HCT116 (cell line): Measurements from ENCODE around the gene CCDC179. TPM values are rescaled to one million over a fixed set of nuclear protein-coding genes. Genes with fewer than 3 reads are reported as not detected.

Experiments
- ATAC-seq: fragments of 200-7000 bp; cut with Tn5 transposase; 2 replicates; pipeline ENCODE4 v1.9.1; 2020; ENCODE audit warnings: mild to moderate bottlenecking, moderate library complexity
- BruUV-seq: library from RNA; stranded (reverse); fragments of 400-500 nt; replicated peaks from 2 replicates; lab custom pipeline; 2021; lab: Mats Ljungman, UMichigan
- CTCF ChIA-PET: fragments of 300-600 bp; sonication (Branson Sonifier 250); formaldehyde crosslinking; loops from one replicate; lab custom pipeline; 2021; ENCODE audit warnings: antibody characterized with exemption; lab: Charles Lee
- POLR2A ChIA-PET: fragments of 300-600, 350-600 bp; sonication (Branson Sonifier 250); formaldehyde crosslinking; loops from one replicate; lab custom pipeline; 2021; ENCODE audit warnings: antibody characterized with exemption; lab: Charles Lee
- RAD21 ChIA-PET, 2 experiments: fragments of 300-600 bp; sonication (Branson Sonifier 250); formaldehyde crosslinking; loops; one replicate each; lab custom pipeline; 2023; ENCODE audit warnings: low total read pairs in 2 of 2; ENCODE audit not compliant: uncharacterized antibody in 2 of 2, unreplicated experiment in 2 of 2, low non-redundant PET in 1 of 2; lab: Charles Lee
- DNase-seq: peaks from one replicate; pipeline ENCODE4 v3.0.0-alpha.2; 2010; ENCODE audit warnings: low read depth, low spot score
- H2AFZ ChIP-seq: fragments of 200-600 bp; shearing (Covaris generic), sonication (generic); 2 replicates; pipeline ENCODE4 v1.6.1; 2017; ENCODE audit warnings: low read depth, mixed run types, mixed read lengths, antibody characterized with exemption, low read length; ENCODE audit not compliant: poor library complexity, severe bottlenecking
- H3K27ac ChIP-seq: 2 replicates; pipeline ENCODE4 v1.5.1; 2012; ENCODE audit warnings: low read depth, low read length
- H3K27me3 ChIP-seq: fragments of 200-600 bp; sonication (generic); 2 replicates; pipeline ENCODE4 v1.6.1; 2016; ENCODE audit warnings: mixed run types, low read length, mixed read lengths; ENCODE audit not compliant: insufficient read depth
- H3K36me3 ChIP-seq, 2 experiments: fragments of 200-500 bp in 1 of 2; fragments of 200-600 bp in 1 of 2; sonication (Bioruptor generic) in 1 of 2; sonication (generic) in 1 of 2; 2 replicates each; pipeline versions ENCODE4 v1.5.1 to v1.6.1; 2014 to 2016; ENCODE audit warnings: low read length in 2 of 2, inconsistent platforms in 1 of 2, mixed read lengths in 1 of 2, mixed run types in 1 of 2; ENCODE audit not compliant: insufficient read depth in 2 of 2, control insufficient read depth in 1 of 2
- H3K4me1 ChIP-seq, 2 experiments: fragments of 200-600 bp in 1 of 2; sonication (generic) in 1 of 2; 2 replicates each; pipeline versions ENCODE4 v1.5.1 to v1.6.1; 2012 to 2017; ENCODE audit warnings: low read length in 2 of 2, inconsistent platforms in 1 of 2, mild to moderate bottlenecking in 1 of 2, mixed read lengths in 1 of 2, mixed run types in 1 of 2, moderate library complexity in 1 of 2; ENCODE audit not compliant: insufficient read depth in 2 of 2, control insufficient read depth in 1 of 2
- H3K4me2 ChIP-seq: fragments of 200-600 bp; sonication (generic); 2 replicates; pipeline ENCODE4 v1.6.1; 2017; ENCODE audit warnings: mixed run types, low read length, mixed read lengths
- H3K4me3 ChIP-seq, 2 experiments: fragments of 200-600 bp in 1 of 2; sonication (generic) in 1 of 2; replicated peaks in 1 of 2; 2 replicates each; pipeline ENCODE4 v1.5.1; 2011 to 2016; ENCODE audit warnings: low read length in 2 of 2, control low read depth in 1 of 2, low read depth in 1 of 2, mild to moderate bottlenecking in 1 of 2, mixed read lengths in 1 of 2, mixed run types in 1 of 2
- H3K79me2 ChIP-seq: fragments of 200-600 bp; sonication (generic); 2 replicates; pipeline ENCODE4 v1.6.1; 2017; ENCODE audit warnings: mild to moderate bottlenecking, mixed run types, low read length, moderate library complexity, mixed read lengths; ENCODE audit not compliant: insufficient read depth
- H3K9ac ChIP-seq: fragments of 200-600 bp; sonication (generic); 2 replicates; pipeline ENCODE4 v1.6.1; 2016; ENCODE audit warnings: low read length, mixed read lengths
- H3K9me2 ChIP-seq: fragments of 200-600 bp; sonication (generic), shearing (Covaris generic); 2 replicates; pipeline ENCODE4 v1.6.1; 2017; ENCODE audit warnings: mixed run types, mild to moderate bottlenecking, moderate library complexity; ENCODE audit not compliant: insufficient read depth
- H3K9me3 ChIP-seq, 2 experiments: fragments of 200-500 bp in 1 of 2; fragments of 200-600 bp in 1 of 2; sonication (Bioruptor generic) in 1 of 2; sonication (generic) in 1 of 2; 2 replicates each; pipeline ENCODE4 v1.6.1; 2014 to 2017; ENCODE audit warnings: low read length in 2 of 2, mixed read lengths in 2 of 2, inconsistent platforms in 1 of 2, low read depth in 1 of 2, mild to moderate bottlenecking in 1 of 2, mixed run types in 1 of 2, moderate library complexity in 1 of 2; ENCODE audit not compliant: control insufficient read depth in 1 of 2, insufficient read depth in 1 of 2
- H4K20me1 ChIP-seq: fragments of 200-600 bp; sonication (generic), shearing (Covaris generic); 2 replicates; pipeline ENCODE4 v1.6.1; 2017; ENCODE audit warnings: mixed run types, mild to moderate bottlenecking, moderate library complexity; ENCODE audit not compliant: insufficient read depth
- EGR1 ChIP-seq: IDR thresholded peaks from 2 replicates; pipeline ENCODE4 v1.6.1; 2012; ENCODE audit warnings: low read depth
- EZH2 ChIP-seq: fragments of 200-600 bp; sonication (generic); IDR thresholded peaks from 2 replicates; pipeline ENCODE4 v1.6.1; 2017; ENCODE audit warnings: antibody characterized with exemption, mixed run types
- FOSL1 ChIP-seq: IDR thresholded peaks from 2 replicates; pipeline ENCODE4 v1.6.1; 2012; ENCODE audit warnings: low read depth
- POLR2A ChIP-seq: IDR thresholded peaks from 2 replicates; pipeline ENCODE4 v1.7.0; 2011; ENCODE audit warnings: borderline replicate concordance; ENCODE audit not compliant: insufficient read depth, insufficient read length; ENCODE audit errors: extremely low read depth
- POLR2AphosphoS5 ChIP-seq: IDR thresholded peaks from 2 replicates; pipeline ENCODE4 v1.6.1; 2011; ENCODE audit warnings: mild to moderate bottlenecking, low read depth, low read length, moderate library complexity
- RAD21 ChIP-seq: IDR thresholded peaks from 2 replicates; pipeline ENCODE4 v1.6.1; 2012; ENCODE audit warnings: low read depth, mild to moderate bottlenecking
- SP1 ChIP-seq: IDR thresholded peaks from 2 replicates; pipeline ENCODE4 v1.6.1; 2012; ENCODE audit warnings: low read depth
- TCF7L2 ChIP-seq: IDR thresholded peaks from 2 replicates; pipeline ENCODE4 v1.7.0; 2011; ENCODE audit warnings: borderline replicate concordance, inconsistent platforms; ENCODE audit not compliant: insufficient read depth, insufficient read length; ENCODE audit errors: extremely low read depth
- YY1 ChIP-seq: IDR thresholded peaks from 2 replicates; pipeline ENCODE4 v1.6.1; 2011; ENCODE audit warnings: low read length, low read depth, moderate library complexity, mild to moderate bottlenecking; ENCODE audit not compliant: insufficient replicate concordance; ENCODE audit errors: extremely low read depth
- ZFX ChIP-seq: fragments of 450-650 bp; IDR thresholded peaks from 2 replicates; pipeline ENCODE4 v1.6.1; 2017
- ZNF274 ChIP-seq: fragments of 200-500 bp; sonication (Bioruptor generic); IDR thresholded peaks from 2 replicates; pipeline ENCODE4 v1.6.1; 2014; ENCODE audit warnings: mild to moderate bottlenecking, low read depth, low read length, inconsistent platforms
- intact Hi-C: fragments of 100-400 bp; cut with micrococcal nuclease; formaldehyde crosslinking; loops from 2 replicates; pipeline ENCODE4 v1.10.0; 2022
- total RNA-seq: library from RNA; stranded (reverse); gene quantifications from one replicate; pipeline ENCODE4 v1.2.1, GENCODE V29; 2021; ENCODE audit not compliant: unreplicated experiment
- TF ChIP-seq, protein P1 (sequence below): IDR thresholded peaks from 2 replicates; pipeline ENCODE4 v1.6.1; 2012
- TF ChIP-seq, protein P2 (sequence below): IDR thresholded peaks from 2 replicates; pipeline ENCODE4 v1.6.1; 2012; ENCODE audit warnings: low read depth
- TF ChIP-seq, protein P3 (sequence below): IDR thresholded peaks from 2 replicates; pipeline ENCODE4 v1.6.1; 2011; ENCODE audit warnings: mild to moderate bottlenecking, low read length, moderate library complexity; ENCODE audit not compliant: insufficient replicate concordance; ENCODE audit errors: extremely low read depth
- TF ChIP-seq, protein P4 (sequence below), 3 experiments: fragments of 200-600 bp in 1 of 3; sonication (generic) in 1 of 3; IDR thresholded peaks in 2 of 3; conservative IDR thresholded peaks in 1 of 3; 2 replicates each; pipeline ENCODE4 v1.5.1; 2012 to 2017; ENCODE audit warnings: low read depth in 2 of 3, low read length in 2 of 3, antibody characterized with exemption in 1 of 3, borderline replicate concordance in 1 of 3, control low read depth in 1 of 3, mild to moderate bottlenecking in 1 of 3, mixed read lengths in 1 of 3, mixed run types in 1 of 3, moderate library complexity in 1 of 3; ENCODE audit not compliant: insufficient read depth in 1 of 3

Gene CCDC179
- total RNA-seq, 1 experiment from 2014 or later: not detected

DNA sequence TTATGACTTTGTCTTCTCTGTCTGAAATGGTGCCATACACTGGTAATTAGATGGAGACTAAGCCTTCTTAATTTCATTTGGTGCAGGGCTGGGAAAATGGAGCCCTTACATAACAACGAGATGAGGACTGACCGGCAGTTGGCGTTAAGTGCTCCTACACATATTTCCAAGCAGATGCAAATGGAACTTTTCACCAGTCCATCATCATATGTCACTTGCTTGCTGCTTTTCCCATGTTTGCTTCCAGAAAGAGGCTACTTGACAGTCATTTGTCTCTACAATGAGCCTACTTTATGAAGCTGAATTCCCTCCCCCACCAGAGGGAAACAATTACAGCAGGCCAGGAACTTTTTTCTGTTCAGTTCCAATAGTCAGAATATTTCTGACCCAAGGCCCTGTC lies 63.2 kb downstream of the CCDC179 start:
- H3K79me2 ChIP-seq: no peaks in the 10 kb centered on the region
- intact Hi-C loops: no loop called here
- no peak for DNase-seq
- TF ChIP-seq POLR2A (no peak), TCF7L2 (no peak), SP1 (no peak), RAD21 (no peak), YY1 (no peak), FOSL1 (no peak), POLR2AphosphoS5 (no peak), ZFX (no peak), EGR1 (no peak), ZNF274 (no peak), EZH2 (no peak)
- TF ChIP-seq, protein P1, sequence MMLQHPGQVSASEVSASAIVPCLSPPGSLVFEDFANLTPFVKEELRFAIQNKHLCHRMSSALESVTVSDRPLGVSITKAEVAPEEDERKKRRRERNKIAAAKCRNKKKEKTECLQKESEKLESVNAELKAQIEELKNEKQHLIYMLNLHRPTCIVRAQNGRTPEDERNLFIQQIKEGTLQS: no peak
- TF ChIP-seq, protein P2, sequence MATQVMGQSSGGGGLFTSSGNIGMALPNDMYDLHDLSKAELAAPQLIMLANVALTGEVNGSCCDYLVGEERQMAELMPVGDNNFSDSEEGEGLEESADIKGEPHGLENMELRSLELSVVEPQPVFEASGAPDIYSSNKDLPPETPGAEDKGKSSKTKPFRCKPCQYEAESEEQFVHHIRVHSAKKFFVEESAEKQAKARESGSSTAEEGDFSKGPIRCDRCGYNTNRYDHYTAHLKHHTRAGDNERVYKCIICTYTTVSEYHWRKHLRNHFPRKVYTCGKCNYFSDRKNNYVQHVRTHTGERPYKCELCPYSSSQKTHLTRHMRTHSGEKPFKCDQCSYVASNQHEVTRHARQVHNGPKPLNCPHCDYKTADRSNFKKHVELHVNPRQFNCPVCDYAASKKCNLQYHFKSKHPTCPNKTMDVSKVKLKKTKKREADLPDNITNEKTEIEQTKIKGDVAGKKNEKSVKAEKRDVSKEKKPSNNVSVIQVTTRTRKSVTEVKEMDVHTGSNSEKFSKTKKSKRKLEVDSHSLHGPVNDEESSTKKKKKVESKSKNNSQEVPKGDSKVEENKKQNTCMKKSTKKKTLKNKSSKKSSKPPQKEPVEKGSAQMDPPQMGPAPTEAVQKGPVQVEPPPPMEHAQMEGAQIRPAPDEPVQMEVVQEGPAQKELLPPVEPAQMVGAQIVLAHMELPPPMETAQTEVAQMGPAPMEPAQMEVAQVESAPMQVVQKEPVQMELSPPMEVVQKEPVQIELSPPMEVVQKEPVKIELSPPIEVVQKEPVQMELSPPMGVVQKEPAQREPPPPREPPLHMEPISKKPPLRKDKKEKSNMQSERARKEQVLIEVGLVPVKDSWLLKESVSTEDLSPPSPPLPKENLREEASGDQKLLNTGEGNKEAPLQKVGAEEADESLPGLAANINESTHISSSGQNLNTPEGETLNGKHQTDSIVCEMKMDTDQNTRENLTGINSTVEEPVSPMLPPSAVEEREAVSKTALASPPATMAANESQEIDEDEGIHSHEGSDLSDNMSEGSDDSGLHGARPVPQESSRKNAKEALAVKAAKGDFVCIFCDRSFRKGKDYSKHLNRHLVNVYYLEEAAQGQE: no peak
- TF ChIP-seq, protein P3, sequence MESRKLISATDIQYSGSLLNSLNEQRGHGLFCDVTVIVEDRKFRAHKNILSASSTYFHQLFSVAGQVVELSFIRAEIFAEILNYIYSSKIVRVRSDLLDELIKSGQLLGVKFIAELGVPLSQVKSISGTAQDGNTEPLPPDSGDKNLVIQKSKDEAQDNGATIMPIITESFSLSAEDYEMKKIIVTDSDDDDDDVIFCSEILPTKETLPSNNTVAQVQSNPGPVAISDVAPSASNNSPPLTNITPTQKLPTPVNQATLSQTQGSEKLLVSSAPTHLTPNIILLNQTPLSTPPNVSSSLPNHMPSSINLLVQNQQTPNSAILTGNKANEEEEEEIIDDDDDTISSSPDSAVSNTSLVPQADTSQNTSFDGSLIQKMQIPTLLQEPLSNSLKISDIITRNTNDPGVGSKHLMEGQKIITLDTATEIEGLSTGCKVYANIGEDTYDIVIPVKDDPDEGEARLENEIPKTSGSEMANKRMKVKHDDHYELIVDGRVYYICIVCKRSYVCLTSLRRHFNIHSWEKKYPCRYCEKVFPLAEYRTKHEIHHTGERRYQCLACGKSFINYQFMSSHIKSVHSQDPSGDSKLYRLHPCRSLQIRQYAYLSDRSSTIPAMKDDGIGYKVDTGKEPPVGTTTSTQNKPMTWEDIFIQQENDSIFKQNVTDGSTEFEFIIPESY: no peak
- TF ChIP-seq, protein P4, sequence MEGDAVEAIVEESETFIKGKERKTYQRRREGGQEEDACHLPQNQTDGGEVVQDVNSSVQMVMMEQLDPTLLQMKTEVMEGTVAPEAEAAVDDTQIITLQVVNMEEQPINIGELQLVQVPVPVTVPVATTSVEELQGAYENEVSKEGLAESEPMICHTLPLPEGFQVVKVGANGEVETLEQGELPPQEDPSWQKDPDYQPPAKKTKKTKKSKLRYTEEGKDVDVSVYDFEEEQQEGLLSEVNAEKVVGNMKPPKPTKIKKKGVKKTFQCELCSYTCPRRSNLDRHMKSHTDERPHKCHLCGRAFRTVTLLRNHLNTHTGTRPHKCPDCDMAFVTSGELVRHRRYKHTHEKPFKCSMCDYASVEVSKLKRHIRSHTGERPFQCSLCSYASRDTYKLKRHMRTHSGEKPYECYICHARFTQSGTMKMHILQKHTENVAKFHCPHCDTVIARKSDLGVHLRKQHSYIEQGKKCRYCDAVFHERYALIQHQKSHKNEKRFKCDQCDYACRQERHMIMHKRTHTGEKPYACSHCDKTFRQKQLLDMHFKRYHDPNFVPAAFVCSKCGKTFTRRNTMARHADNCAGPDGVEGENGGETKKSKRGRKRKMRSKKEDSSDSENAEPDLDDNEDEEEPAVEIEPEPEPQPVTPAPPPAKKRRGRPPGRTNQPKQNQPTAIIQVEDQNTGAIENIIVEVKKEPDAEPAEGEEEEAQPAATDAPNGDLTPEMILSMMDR (IDR thresholded peaks at IDR 0.05 in 2 of 3, conservative IDR thresholded peaks at IDR 0.05 in 1 of 3; ENCODE audit: borderline replicate concordance in 1 of 3, insufficient read depth in 1 of 3, low read depth in 2 of 3, low read length in 2 of 3): no peak
- TF ChIP-seq, all 23 proteins: peak for 0
- Histone ChIP-seq H3K9ac (no peak overlapping the region), H3K4me3 (no peak overlapping the region), H3K4me2 (no peak overlapping the region), H2AFZ (no peak overlapping the region), H3K36me3 (no peaks in the 10 kb centered on the region), H3K9me2 (no peaks in the 10 kb centered on the region), H3K4me1 (peaks cover 4 to 20% of the 10 kb centered on the region in 2 experiments; a peak in 3 of 4 replicates), H3K27ac (no peak overlapping the region), H3K27me3 (0 out of 2 replicates have a peak, but pooled peaks cover 10% of the 10 kb centered on the region), H4K20me1 (no peaks in the 10 kb centered on the region), H3K9me3 (no peaks in the 10 kb centered on the region)
- no peak for ATAC-seq
- no TSS peak for BruUV-seq
- ChIA-PET POLR2A (no interaction called here), RAD21 (no interaction called here), CTCF (no interaction called here)
